H9 (cell line): Measurements from ENCODE around the gene ASB4. TPM values are rescaled to one million over a fixed set of nuclear protein-coding genes. Genes with fewer than 3 reads are reported as not detected.

Source experiments
- DNase-seq: peaks from one replicate; pipeline ENCODE4 v3.0.0-alpha.2; 2017
- H2AFZ ChIP-seq: one replicate; pipeline ENCODE4 v1.6.1; 2013; ENCODE audit warnings: mild to moderate bottlenecking, low read length, control low read depth, moderate library complexity
- H2AK5ac ChIP-seq: 2 replicates; pipeline ENCODE4 v1.6.1; 2013; ENCODE audit warnings: low read length, control low read depth, mixed read lengths; ENCODE audit not compliant: insufficient read length
- H2BK120ac ChIP-seq: one replicate; pipeline ENCODE4 v1.6.1; 2013; ENCODE audit warnings: low read depth, mild to moderate bottlenecking, low read length, control low read depth, inconsistent platforms; ENCODE audit not compliant: poor library complexity, severe bottlenecking
- H2BK12ac ChIP-seq: 2 replicates; pipeline ENCODE4 v1.6.1; 2013; ENCODE audit warnings: low read length, control low read depth, mixed read lengths, low read depth; ENCODE audit not compliant: insufficient read length
- H2BK15ac ChIP-seq: 2 replicates; pipeline ENCODE4 v1.6.1; 2013; ENCODE audit warnings: low read depth, low read length, control low read depth
- H2BK20ac ChIP-seq: one replicate; pipeline ENCODE4 v1.6.1; 2013; ENCODE audit warnings: low read depth, mild to moderate bottlenecking, low read length, control low read depth, inconsistent platforms; ENCODE audit not compliant: poor library complexity, severe bottlenecking
- H2BK5ac ChIP-seq: 2 replicates; pipeline ENCODE4 v1.6.1; 2013; ENCODE audit warnings: low read length, control low read depth, mixed read lengths; ENCODE audit not compliant: insufficient read length
- H3K14ac ChIP-seq: 2 replicates; pipeline ENCODE4 v1.6.1; 2013; ENCODE audit warnings: low read length, control low read depth; ENCODE audit not compliant: insufficient read depth
- H3K18ac ChIP-seq: 2 replicates; pipeline ENCODE4 v1.6.1; 2013; ENCODE audit warnings: low read depth, mild to moderate bottlenecking, mixed read lengths, low read length, control low read depth; ENCODE audit not compliant: insufficient read length
- H3K23ac ChIP-seq: 2 replicates; pipeline ENCODE4 v1.6.1; 2013; ENCODE audit warnings: low read length, control low read depth, mixed read lengths, low read depth; ENCODE audit not compliant: insufficient read length
- H3K23me2 ChIP-seq: 2 replicates; pipeline ENCODE4 v1.6.1; 2013; ENCODE audit warnings: low read depth, mild to moderate bottlenecking, mixed read lengths, low read length, control low read depth; ENCODE audit not compliant: insufficient read length, poor library complexity, severe bottlenecking
- H3K27ac ChIP-seq: 2 replicates; pipeline ENCODE4 v1.5.1; 2013; ENCODE audit warnings: low read length, control low read depth, mixed read lengths, low read depth; ENCODE audit not compliant: insufficient read length
- H3K27me3 ChIP-seq: 2 replicates; pipeline ENCODE4 v1.6.1; 2013; ENCODE audit warnings: low read length, control low read depth, inconsistent platforms; ENCODE audit not compliant: insufficient read depth
- H3K4ac ChIP-seq: 2 replicates; pipeline ENCODE4 v1.6.1; 2013; ENCODE audit warnings: low read depth, mild to moderate bottlenecking, control low read depth, inconsistent platforms, low read length, moderate library complexity
- H3K4me1 ChIP-seq: 2 replicates; pipeline ENCODE4 v1.6.1; 2013; ENCODE audit warnings: low read length, control low read depth, inconsistent platforms; ENCODE audit not compliant: insufficient read depth
- H3K4me2 ChIP-seq: 2 replicates; pipeline ENCODE4 v1.6.1; 2013; ENCODE audit warnings: low read length, control low read depth, mixed read lengths; ENCODE audit not compliant: insufficient read length, insufficient read depth
- H3K56ac ChIP-seq: 2 replicates; pipeline ENCODE4 v1.6.1; 2013; ENCODE audit warnings: low read depth, mild to moderate bottlenecking, mixed read lengths, low read length, control low read depth; ENCODE audit not compliant: insufficient read length
- H3K79me1 ChIP-seq: 2 replicates; pipeline ENCODE4 v1.6.1; 2013; ENCODE audit warnings: low read depth, mild to moderate bottlenecking, moderate library complexity, low read length, control low read depth, inconsistent platforms; ENCODE audit not compliant: insufficient read depth, poor library complexity, severe bottlenecking
- H3K79me2 ChIP-seq: 2 replicates; pipeline ENCODE4 v1.6.1; 2013; ENCODE audit warnings: low read length, control low read depth, inconsistent platforms; ENCODE audit not compliant: insufficient read depth
- H3K9ac ChIP-seq: 2 replicates; pipeline ENCODE4 v1.6.1; 2013; ENCODE audit warnings: low read length, control low read depth, mixed read lengths; ENCODE audit not compliant: insufficient read length; ENCODE audit errors: extremely low read depth
- H3K9me3 ChIP-seq: one replicate; pipeline ENCODE4 v1.6.1; 2013; ENCODE audit warnings: low read depth, low read length, inconsistent platforms; ENCODE audit not compliant: control insufficient read depth
- H3T11ph ChIP-seq: one replicate; pipeline ENCODE4 v1.6.1; 2013; ENCODE audit warnings: mild to moderate bottlenecking, low read length, control low read depth, inconsistent platforms
- H4K20me1 ChIP-seq: one replicate; pipeline ENCODE4 v1.6.1; 2013; ENCODE audit not compliant: control insufficient read depth, insufficient read length, insufficient read depth
- H4K5ac ChIP-seq: 2 replicates; pipeline ENCODE4 v1.6.1; 2013; ENCODE audit warnings: low read depth, mild to moderate bottlenecking, mixed read lengths, low read length, control low read depth; ENCODE audit not compliant: insufficient read length
- H4K8ac ChIP-seq: replicated peaks from 2 replicates; pipeline ENCODE4 v1.6.1; 2013; ENCODE audit warnings: low read length, control low read depth, mixed read lengths, low read depth; ENCODE audit not compliant: insufficient read length
- H4K91ac ChIP-seq: 2 replicates; pipeline ENCODE4 v1.6.1; 2013; ENCODE audit warnings: low read depth, mild to moderate bottlenecking, moderate library complexity, mixed read lengths, low read length, control low read depth; ENCODE audit not compliant: insufficient read length
- H3K27ac Mint-ChIP-seq, 3 experiments: 2 replicates in 2 of 3; 3 replicates in 1 of 3; pipeline ENCODE4 v1.8.0; 2020 to 2021; ENCODE audit warnings: mixed read lengths in 3 of 3, mild to moderate bottlenecking in 1 of 3, moderate library complexity in 1 of 3
- H3K27me3 Mint-ChIP-seq: 2 replicates; pipeline ENCODE4 v1.8.0; 2021; ENCODE audit warnings: low read depth, mild to moderate bottlenecking, moderate library complexity, mixed read lengths
- H3K36me3 Mint-ChIP-seq, 3 experiments: 2 replicates in 2 of 3; 3 replicates in 1 of 3; pipeline ENCODE4 v1.8.0; 2020 to 2021; ENCODE audit warnings: low read depth in 3 of 3, mixed read lengths in 3 of 3; ENCODE audit not compliant: insufficient read depth in 1 of 3
- H3K4me1 Mint-ChIP-seq, 2 experiments: 2 replicates each; pipeline ENCODE4 v1.8.0; 2020; ENCODE audit warnings: mixed read lengths in 2 of 2
- H3K4me3 Mint-ChIP-seq, 2 experiments: 2 replicates in 1 of 2; 3 replicates in 1 of 2; pipeline ENCODE4 v1.8.0; 2020 to 2021; ENCODE audit warnings: mild to moderate bottlenecking in 2 of 2, mixed read lengths in 2 of 2, moderate library complexity in 1 of 2
- H3K9me3 Mint-ChIP-seq, 2 experiments: 2 replicates in 1 of 2; 3 replicates in 1 of 2; pipeline ENCODE4 v1.8.0; 2020; ENCODE audit warnings: mild to moderate bottlenecking in 2 of 2, mixed read lengths in 2 of 2, moderate library complexity in 1 of 2
- CTCF ChIP-seq: fragments of 200-600 bp; sonication (generic); conservative IDR thresholded peaks from 3 replicates; pipeline ENCODE4 v1.8.0; 2021; ENCODE audit warnings: antibody characterized with exemption, mild to moderate bottlenecking
- WGBS: extraction: QIAGEN DNeasy Blood & Tissue Kit; methylation state at CpG from one replicate; pipeline ENCODE4 v1.1.7; 2013; ENCODE audit warnings: missing lambda C conversion rate, low lambda C conversion rate, mixed read lengths; ENCODE audit not compliant: insufficient read length; ENCODE audit errors: extremely low coverage; 5-methylcytosine and 5-hydroxymethylcytosine counted together
- total RNA-seq: library from RNA; stranded (reverse); gene quantifications from 2 replicates; pipeline ENCODE4 v1.2.1, GENCODE V29; 2021

ASB4 gene
- total RNA-seq, 1 experiment from 2014 or later, result not detected

- H3K79me2 ChIP-seq, result no peaks in the 10 kb centered on the region
- no peak overlapping the region for H3K4ac ChIP-seq
- no peak overlapping the region for H3K14ac ChIP-seq
- no peak overlapping the region for H3K9ac ChIP-seq
- no peak overlapping the region for H3K27ac ChIP-seq
- H2BK20ac ChIP-seq, result no peak overlapping the region
- no peak overlapping the region for H2BK12ac ChIP-seq
- no peak for DNase-seq
- H3K27me3 Mint-ChIP-seq, result no peaks in the 10 kb centered on the region; the same call in none of the 2 replicates
- no peak overlapping the region for H2BK15ac ChIP-seq
- peaks cover 3 to 4% of the 10 kb centered on the region in 2 experiments; a peak in 3 of 4 replicates for H3K4me1 Mint-ChIP-seq
- no peak overlapping the region for H2AK5ac ChIP-seq
- H3K79me1 ChIP-seq, result no peaks in the 10 kb centered on the region
- H2AFZ ChIP-seq, result no peak overlapping the region
- no peak overlapping the region for H2BK120ac ChIP-seq
- no peaks in the 10 kb centered on the region for H3K9me3 ChIP-seq
- no peak overlapping the region for H3K27ac Mint-ChIP-seq
- no peaks in the 10 kb centered on the region for H3K9me3 Mint-ChIP-seq
- no peak overlapping the region for H4K91ac ChIP-seq
- H3K36me3 Mint-ChIP-seq, result no peaks in the 10 kb centered on the region
- no peak overlapping the region for H3T11ph ChIP-seq
- no peak overlapping the region for H3K23ac ChIP-seq
- H4K20me1 ChIP-seq, result no peaks in the 10 kb centered on the region
- H3K18ac ChIP-seq, result no peak overlapping the region
- WGBS, result no CpG with 5 or more reads among the region's 7 CpGs
- no peaks in the 10 kb centered on the region for H3K4me1 ChIP-seq
- TF ChIP-seq CTCF, result no peak
- H3K4me3 Mint-ChIP-seq, result no peak overlapping the region; a peak in 1 of 5 replicates
- no peak overlapping the region for H3K4me2 ChIP-seq
- no peak overlapping the region for H4K8ac ChIP-seq
- H2BK5ac ChIP-seq, result no peak overlapping the region
- no peak overlapping the region for H3K56ac ChIP-seq
- no peak overlapping the region for H4K5ac ChIP-seq
- H3K23me2 ChIP-seq, result no peaks in the 10 kb centered on the region
- no peaks in the 10 kb centered on the region for H3K27me3 ChIP-seq
Measured at GRCh38 chr7:95526128-95526738, 40.5 kb downstream of the ASB4 start.
